ENCODE data around the gene PDCL3. TPM values are rescaled to one million over a fixed set of nuclear protein-coding genes. Genes with fewer than 3 reads are reported as not detected.

The PDCL3 gene
- total RNA-seq, 2 donors from 2014 or later: 40.3 to 46.1 TPM

- Histone ChIP-seq H3K36me3 (ENCODE audit: control insufficient read depth, insufficient read depth, low read length) (no peaks in the 10 kb centered on the region), H3K4me3 (ENCODE audit: low read length) (no peak overlapping the region), H3K27ac (ENCODE audit: low read depth, low read length) (no peak overlapping the region), H3K9ac (ENCODE audit: extremely low read depth, low read length, poor library complexity, severe bottlenecking) (no peak overlapping the region), H3K27me3 (ENCODE audit: control insufficient read depth, insufficient read depth, low read length, poor library complexity, severe bottlenecking) (no peaks in the 10 kb centered on the region), H3K9me3 (ENCODE audit: control insufficient read depth, low read length) (no peaks in the 10 kb centered on the region), H3K4me1 (ENCODE audit: control insufficient read depth, insufficient read depth, low read length) (no peaks in the 10 kb centered on the region)
- Mint-ChIP-seq H3K36me3 (ENCODE audit: low read depth) (no peaks in the 10 kb centered on the region), H3K4me3 (no peak overlapping the region), H3K4me1 (no peaks in the 10 kb centered on the region), H3K9me3 (peaks cover 10% of the 10 kb centered on the region), H3K27ac (no peak overlapping the region), H3K27me3 (ENCODE audit: insufficient read depth) (peaks cover 3% of the 10 kb centered on the region)
- no peak for TF ChIP-seq CTCF (conservative IDR thresholded peaks at IDR 0.05)
- DNase-seq: no peak
- WGBS, 2 experiments (ENCODE audit: insufficient coverage in 1 of 2, insufficient read length in 1 of 2): 91 to 92% methylated on average over 8 of the region's 8 CpGs
Observed at GRCh38 chr2:100616841-100617390, 54.1 kb downstream of the PDCL3 start.

GRCh38 chr2:100619951-100620350 is 57.2 kb downstream of the PDCL3 start:
- H3K36me3 Mint-ChIP-seq (ENCODE audit: low read depth): no peaks in the 10 kb centered on the region
- H3K27ac Mint-ChIP-seq: no peak overlapping the region
- TF ChIP-seq CTCF (conservative IDR thresholded peaks at IDR 0.05): no peak
- peaks cover 17% of the 10 kb centered on the region for H3K9me3 Mint-ChIP-seq
- no peaks in the 10 kb centered on the region for H3K4me1 Mint-ChIP-seq
- no peaks in the 10 kb centered on the region for H3K4me1 ChIP-seq (ENCODE audit: control insufficient read depth, insufficient read depth, low read length)
- DNase-seq: no peak
- H3K4me3 Mint-ChIP-seq: no peak overlapping the region
- H3K9ac ChIP-seq (ENCODE audit: extremely low read depth, low read length, poor library complexity, severe bottlenecking): no peak overlapping the region
- H3K27ac ChIP-seq (ENCODE audit: low read depth, low read length): no peak overlapping the region
- no peaks in the 10 kb centered on the region for H3K27me3 ChIP-seq (ENCODE audit: control insufficient read depth, insufficient read depth, low read length, poor library complexity, severe bottlenecking)
- no peaks in the 10 kb centered on the region for H3K9me3 ChIP-seq (ENCODE audit: control insufficient read depth, low read length)
- H3K36me3 ChIP-seq (ENCODE audit: control insufficient read depth, insufficient read depth, low read length): no peaks in the 10 kb centered on the region
- H3K27me3 Mint-ChIP-seq (ENCODE audit: insufficient read depth): peaks cover 3% of the 10 kb centered on the region
- no peak overlapping the region for H3K4me3 ChIP-seq (ENCODE audit: low read length)
- WGBS, 2 experiments (ENCODE audit: insufficient coverage in 1 of 2, insufficient read length in 1 of 2): 77 to 85% methylated on average over 6 of the region's 6 CpGs

GRCh38 chr2:100620481-100620880 is 57.7 kb downstream of the PDCL3 start:
- H3K9me3 ChIP-seq (ENCODE audit: control insufficient read depth, low read length): no peaks in the 10 kb centered on the region
- WGBS, 2 experiments (ENCODE audit: insufficient coverage in 1 of 2, insufficient read length in 1 of 2): 87 to 95% methylated on average over 2 to 3 of the region's 3 CpGs
- no peaks in the 10 kb centered on the region for H3K36me3 Mint-ChIP-seq (ENCODE audit: low read depth)

More at GRCh38 chr2:100620481-100620880, 57.7 kb downstream of the PDCL3 start:
- H3K9ac ChIP-seq (ENCODE audit: extremely low read depth, low read length, poor library complexity, severe bottlenecking): no peak overlapping the region
- H3K4me3 ChIP-seq (ENCODE audit: low read length): no peak overlapping the region
- no peak for TF ChIP-seq CTCF (conservative IDR thresholded peaks at IDR 0.05)
- no peaks in the 10 kb centered on the region for H3K4me1 ChIP-seq (ENCODE audit: control insufficient read depth, insufficient read depth, low read length)
- Mint-ChIP-seq H3K9me3 (peaks cover 17% of the 10 kb centered on the region), H3K27ac (no peak overlapping the region), H3K4me1 (no peaks in the 10 kb centered on the region), H3K27me3 (ENCODE audit: insufficient read depth) (peaks cover 3% of the 10 kb centered on the region), H3K4me3 (no peak overlapping the region)
- no peaks in the 10 kb centered on the region for H3K36me3 ChIP-seq (ENCODE audit: control insufficient read depth, insufficient read depth, low read length)
- no peak for DNase-seq
- no peak overlapping the region for H3K27ac ChIP-seq (ENCODE audit: low read depth, low read length)
- H3K27me3 ChIP-seq (ENCODE audit: control insufficient read depth, insufficient read depth, low read length, poor library complexity, severe bottlenecking): no peaks in the 10 kb centered on the region

Measured in endodermal cell (in vitro differentiated cells).